Ectodermal cell (in vitro differentiated cells): Measurements from ENCODE around the gene SEMA3E.

Source experiments
- H3K27ac ChIP-seq: 2 replicates; pipeline ENCODE4 v1.7.0; 2013; ENCODE audit warnings: mild to moderate bottlenecking, low read depth, low read length; ENCODE audit not compliant: insufficient read depth, poor library complexity, severe bottlenecking
- H3K27me3 ChIP-seq: 2 replicates; pipeline ENCODE4 v1.7.0; 2013; ENCODE audit warnings: mild to moderate bottlenecking, low read length; ENCODE audit not compliant: insufficient read depth, control insufficient read depth, poor library complexity, severe bottlenecking
- H3K36me3 ChIP-seq: one replicate; pipeline ENCODE4 v1.7.0; 2013; ENCODE audit warnings: low read length; ENCODE audit not compliant: control insufficient read depth, insufficient read depth
- H3K4me1 ChIP-seq: one replicate; pipeline ENCODE4 v1.7.0; 2013; ENCODE audit warnings: low read length; ENCODE audit not compliant: control insufficient read depth, insufficient read depth
- H3K4me3 ChIP-seq: 2 replicates; pipeline ENCODE4 v1.7.0; 2013; ENCODE audit warnings: low read depth, low read length, control low read depth; ENCODE audit not compliant: insufficient read depth
- H3K9me3 ChIP-seq: 2 replicates; pipeline ENCODE4 v1.7.0; 2013; ENCODE audit warnings: mild to moderate bottlenecking, low read length, moderate library complexity; ENCODE audit not compliant: control insufficient read depth
- WGBS, 2 experiments: methylation state at CpG; one replicate each; pipeline ENCODE4 v1.1.7; 2013; ENCODE audit warnings: missing lambda C conversion rate in 2 of 2; 5-methylcytosine and 5-hydroxymethylcytosine counted together

Gene SEMA3E

DNA sequence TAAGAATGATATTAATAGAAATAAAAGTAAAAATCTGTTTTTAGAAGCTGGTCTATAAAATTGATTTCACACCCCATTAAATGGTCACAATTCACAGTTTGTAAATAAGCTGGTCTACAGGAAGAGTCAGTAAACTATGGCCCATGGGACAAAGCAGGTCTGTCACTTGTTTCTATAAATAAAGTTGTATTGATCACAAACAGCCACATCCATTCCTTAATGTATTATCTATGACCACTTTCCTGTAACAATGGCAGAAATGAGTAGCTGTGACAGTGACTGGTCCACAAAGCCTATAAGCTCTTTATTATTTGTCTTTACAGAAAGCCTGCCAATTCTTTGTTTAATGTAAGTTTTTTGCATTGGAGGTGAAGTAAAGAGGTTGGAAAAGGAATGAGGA lies 114.5 kb downstream of the SEMA3E start:
- Histone ChIP-seq H3K4me1 (no peaks in the 10 kb centered on the region), H3K4me3 (no peak overlapping the region), H3K27ac (no peak overlapping the region), H3K27me3 (no peaks in the 10 kb centered on the region), H3K9me3 (no peaks in the 10 kb centered on the region), H3K36me3 (no peaks in the 10 kb centered on the region)

DNA sequence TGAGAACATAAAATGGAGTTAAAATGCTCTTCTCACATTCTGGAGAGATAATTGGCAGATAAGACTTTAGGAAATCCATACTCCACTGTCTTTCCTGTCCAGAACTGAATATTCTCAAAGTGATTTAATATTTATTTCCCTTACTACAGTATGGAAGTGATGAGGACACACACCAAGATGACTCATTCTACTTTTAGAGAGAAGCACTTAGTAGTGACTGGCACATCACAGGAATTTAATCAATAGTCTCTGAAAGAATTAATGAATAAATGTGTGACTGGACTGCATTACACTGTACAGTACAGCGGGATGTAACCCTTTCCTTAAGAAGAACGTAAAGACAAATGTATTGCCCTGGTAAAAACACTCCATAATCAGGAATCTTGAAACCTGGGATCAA lies 116.7 kb downstream of the SEMA3E start:
- Histone ChIP-seq H3K4me3 (no peak overlapping the region), H3K9me3 (no peaks in the 10 kb centered on the region), H3K27ac (no peak overlapping the region), H3K36me3 (no peaks in the 10 kb centered on the region), H3K4me1 (no peaks in the 10 kb centered on the region), H3K27me3 (no peaks in the 10 kb centered on the region)
- 91 to 95% methylated on average over 2 of the region's 2 CpGs for WGBS, 2 experiments

DNA sequence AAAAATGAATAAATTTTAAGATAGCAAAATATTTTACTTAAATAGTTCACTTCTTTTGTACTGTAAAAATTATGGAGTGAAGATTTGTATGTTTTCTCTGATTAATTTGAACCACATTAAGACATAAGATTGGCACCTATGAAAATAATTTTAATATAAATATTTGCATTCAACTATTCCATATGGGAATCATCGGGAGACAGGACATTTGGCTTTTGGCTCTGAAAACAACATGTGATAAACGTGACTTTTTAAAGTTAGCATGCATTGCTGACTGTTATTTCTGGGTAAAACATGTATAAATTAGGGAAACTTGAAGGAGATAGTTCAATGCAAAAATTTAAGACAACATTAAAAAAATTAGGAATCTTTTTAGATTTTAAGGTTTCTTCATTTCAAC lies 117.2 kb downstream of the SEMA3E start:
- Histone ChIP-seq H3K36me3 (no peaks in the 10 kb centered on the region), H3K4me1 (no peaks in the 10 kb centered on the region), H3K27ac (no peak overlapping the region), H3K27me3 (no peaks in the 10 kb centered on the region), H3K4me3 (no peak overlapping the region), H3K9me3 (no peaks in the 10 kb centered on the region)
- WGBS, 2 experiments = 94 to 100% methylated on average over 2 of the region's 2 CpGs

DNA sequence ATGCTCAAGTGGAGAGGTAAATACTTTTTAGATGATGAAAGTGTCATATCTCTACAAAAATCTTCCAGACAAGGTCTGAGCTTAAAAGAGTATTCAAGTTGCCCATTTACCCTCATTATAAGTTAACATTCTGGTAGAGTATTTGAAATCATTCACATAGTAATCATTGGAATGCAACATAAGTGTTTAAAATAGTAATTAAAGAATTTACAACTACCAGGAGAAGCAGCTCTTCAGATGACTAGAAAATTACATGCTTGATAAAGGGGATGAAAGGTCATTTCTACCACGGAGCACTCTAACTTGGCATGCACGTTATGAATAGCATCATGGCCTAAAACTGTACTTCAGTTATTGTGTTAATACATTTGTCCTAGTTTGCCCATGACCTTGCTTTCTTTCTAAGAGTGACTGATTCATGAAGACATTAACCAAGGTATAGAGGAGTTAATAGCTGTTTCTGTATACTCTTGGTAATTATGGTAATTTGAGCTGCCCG lies 120.0 kb downstream of the SEMA3E start:
- Histone ChIP-seq H3K27me3 (no peaks in the 10 kb centered on the region), H3K36me3 (no peaks in the 10 kb centered on the region), H3K27ac (no peak overlapping the region), H3K4me3 (no peak overlapping the region), H3K4me1 (no peaks in the 10 kb centered on the region), H3K9me3 (no peaks in the 10 kb centered on the region)
- 83 to 95% methylated on average over 2 of the region's 3 CpGs for WGBS, 2 experiments

DNA sequence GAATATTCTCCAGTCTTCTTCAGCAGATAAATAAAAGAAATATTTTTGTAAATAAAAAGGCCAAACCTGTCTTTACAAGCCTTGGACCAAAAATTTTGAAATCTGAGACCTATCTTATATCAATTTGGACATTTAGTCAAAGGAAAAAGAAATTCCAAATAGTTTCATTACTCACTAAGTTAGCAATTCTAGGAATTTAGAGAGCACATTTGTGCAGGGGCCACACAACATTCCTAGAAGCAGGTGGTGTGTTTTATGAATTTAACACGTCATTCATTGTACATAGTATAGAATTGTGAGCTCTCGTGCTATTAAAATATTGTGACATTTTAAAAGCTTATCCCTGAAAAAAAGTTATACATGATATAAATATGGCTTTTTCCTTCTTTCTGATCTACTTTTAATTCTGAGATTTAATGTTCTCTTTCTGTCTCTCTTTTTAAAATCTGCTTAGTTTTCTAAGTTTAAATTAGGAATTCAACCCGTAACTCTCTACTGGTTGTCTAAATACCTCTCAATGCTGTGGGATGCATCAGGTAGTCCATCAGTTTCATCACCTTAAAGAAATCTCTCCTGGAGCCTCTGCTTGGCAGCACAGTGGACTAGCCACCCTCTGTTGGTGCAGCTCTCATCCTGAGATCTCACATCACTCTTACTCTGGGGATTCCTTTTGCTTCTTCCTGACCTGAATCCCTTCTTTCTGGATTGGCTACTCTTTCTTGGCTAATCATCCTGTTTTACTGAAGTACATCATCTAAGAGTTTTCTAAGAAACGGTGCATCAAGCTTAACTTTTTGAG lies 124.5 kb downstream of the SEMA3E start:
- H3K4me3 ChIP-seq = no peak overlapping the region
- WGBS, 2 experiments = 94 to 96% methylated on average over 2 to 3 of the region's 4 CpGs
- no peaks in the 10 kb centered on the region for H3K36me3 ChIP-seq
- H3K9me3 ChIP-seq = no peaks in the 10 kb centered on the region
- H3K4me1 ChIP-seq = no peaks in the 10 kb centered on the region
- no peaks in the 10 kb centered on the region for H3K27me3 ChIP-seq
- no peak overlapping the region for H3K27ac ChIP-seq

DNA sequence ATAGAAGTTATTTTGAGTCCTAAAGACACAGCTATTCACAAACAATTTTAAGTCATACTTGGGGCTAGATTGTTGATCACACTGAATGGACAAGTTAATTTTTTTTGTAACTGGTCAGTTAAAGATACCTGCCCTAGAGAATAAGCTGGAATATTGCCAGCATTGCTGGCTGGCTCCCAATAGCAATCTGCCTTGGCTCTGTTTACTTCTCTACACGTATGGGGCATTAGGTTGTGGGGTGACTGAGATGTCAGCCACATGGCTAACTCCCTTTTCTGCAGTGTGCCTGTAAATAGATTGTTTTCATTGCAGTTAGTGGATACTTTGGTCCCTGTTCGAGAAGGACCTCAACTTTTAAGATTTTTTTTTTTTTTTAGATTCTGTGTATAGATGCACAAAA lies 128.2 kb downstream of the SEMA3E start:
- WGBS, 2 experiments = 63 to 75% methylated on average over 2 of the region's 2 CpGs
- Histone ChIP-seq H3K27me3 (no peaks in the 10 kb centered on the region), H3K36me3 (no peaks in the 10 kb centered on the region), H3K27ac (no peak overlapping the region), H3K4me3 (no peak overlapping the region), H3K4me1 (no peaks in the 10 kb centered on the region), H3K9me3 (no peaks in the 10 kb centered on the region)

DNA sequence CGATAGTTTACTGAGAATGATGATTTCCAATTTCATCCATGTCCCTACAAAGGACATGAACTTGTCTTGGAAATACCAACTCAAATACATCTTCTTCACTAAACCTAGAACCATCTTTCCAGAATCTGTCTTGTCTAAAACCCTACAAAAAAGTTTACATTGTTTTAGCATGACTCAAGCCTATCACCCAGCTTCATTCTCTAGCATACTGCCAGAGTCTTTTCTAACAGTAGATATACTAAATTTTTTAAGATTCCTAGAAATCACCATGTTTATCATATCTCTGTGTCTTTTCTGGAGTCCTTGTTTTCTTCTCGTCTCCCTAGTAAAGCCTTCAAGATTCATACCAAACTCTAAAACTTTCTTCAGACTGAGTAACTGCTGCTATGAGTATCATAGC lies 129.7 kb downstream of the SEMA3E start:
- H3K9me3 ChIP-seq = no peaks in the 10 kb centered on the region
- 97% methylated on average over 2 of the region's 2 CpGs for WGBS, 2 experiments
- H3K27ac ChIP-seq = no peak overlapping the region
- no peaks in the 10 kb centered on the region for H3K36me3 ChIP-seq
- no peaks in the 10 kb centered on the region for H3K27me3 ChIP-seq
- no peak overlapping the region for H3K4me3 ChIP-seq
- no peaks in the 10 kb centered on the region for H3K4me1 ChIP-seq

DNA sequence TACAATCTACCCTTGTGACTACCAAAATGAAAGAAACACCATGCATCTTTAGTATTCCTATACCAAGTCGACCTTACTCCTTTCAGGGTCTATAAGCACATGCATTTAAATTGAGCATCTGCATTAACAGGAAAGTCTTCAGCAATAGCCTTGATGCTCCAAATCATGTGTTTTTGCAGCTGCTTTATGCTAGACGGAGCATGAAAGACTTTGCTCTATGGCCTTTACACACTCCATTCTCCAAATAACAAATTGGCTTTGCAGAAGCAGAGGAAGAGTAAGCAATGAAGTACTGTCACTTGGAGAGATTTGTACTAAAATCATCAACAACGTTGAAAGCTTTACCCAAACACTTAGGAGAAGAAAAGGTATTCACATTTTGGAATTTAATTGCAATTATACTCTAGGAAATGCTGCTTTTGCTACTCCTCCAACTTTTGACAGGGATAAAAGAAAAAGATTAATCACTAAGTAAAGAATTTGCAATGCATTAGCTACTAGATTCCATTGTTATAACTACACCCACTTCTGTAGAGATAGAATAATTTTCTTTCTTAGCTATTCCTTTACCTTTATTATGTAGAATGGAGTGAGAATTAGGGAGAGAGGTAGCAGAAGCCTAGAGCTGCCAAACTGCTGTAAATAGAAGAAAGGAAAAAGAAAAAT lies 131.8 kb downstream of the SEMA3E start:
- Histone ChIP-seq H3K9me3 (no peaks in the 10 kb centered on the region), H3K27ac (no peak overlapping the region), H3K4me1 (no peaks in the 10 kb centered on the region), H3K4me3 (no peak overlapping the region), H3K36me3 (no peaks in the 10 kb centered on the region), H3K27me3 (no peaks in the 10 kb centered on the region)
- WGBS, 2 experiments = 69 to 77% methylated on average over 2 to 3 of the region's 3 CpGs

DNA sequence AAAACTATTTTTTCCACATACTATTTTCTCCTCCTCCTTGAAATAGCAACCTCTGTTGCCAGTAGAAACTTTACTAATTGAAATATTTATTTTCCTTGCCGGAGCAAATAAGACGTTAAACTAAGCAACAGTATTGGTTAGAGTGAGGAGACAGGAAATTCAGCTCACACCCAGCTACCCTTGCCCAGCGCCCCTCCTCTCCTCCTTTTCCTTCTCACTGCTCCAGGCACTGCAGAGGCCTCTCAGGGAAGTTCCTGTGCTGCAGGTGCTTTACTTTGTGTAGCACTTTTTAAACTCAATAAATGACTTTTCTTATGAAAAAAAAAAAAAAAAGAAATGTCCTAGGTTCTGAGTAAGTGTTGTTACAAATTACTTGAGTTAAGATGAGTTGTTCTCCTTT lies 134.0 kb downstream of the SEMA3E start:
- no peak overlapping the region for H3K27ac ChIP-seq
- H3K9me3 ChIP-seq = no peaks in the 10 kb centered on the region
- no peak overlapping the region for H3K4me3 ChIP-seq
- no peaks in the 10 kb centered on the region for H3K27me3 ChIP-seq
- H3K36me3 ChIP-seq = no peaks in the 10 kb centered on the region
- H3K4me1 ChIP-seq = no peaks in the 10 kb centered on the region
- 40 to 42% methylated on average over 1 to 3 of the region's 3 CpGs for WGBS, 2 experiments

DNA sequence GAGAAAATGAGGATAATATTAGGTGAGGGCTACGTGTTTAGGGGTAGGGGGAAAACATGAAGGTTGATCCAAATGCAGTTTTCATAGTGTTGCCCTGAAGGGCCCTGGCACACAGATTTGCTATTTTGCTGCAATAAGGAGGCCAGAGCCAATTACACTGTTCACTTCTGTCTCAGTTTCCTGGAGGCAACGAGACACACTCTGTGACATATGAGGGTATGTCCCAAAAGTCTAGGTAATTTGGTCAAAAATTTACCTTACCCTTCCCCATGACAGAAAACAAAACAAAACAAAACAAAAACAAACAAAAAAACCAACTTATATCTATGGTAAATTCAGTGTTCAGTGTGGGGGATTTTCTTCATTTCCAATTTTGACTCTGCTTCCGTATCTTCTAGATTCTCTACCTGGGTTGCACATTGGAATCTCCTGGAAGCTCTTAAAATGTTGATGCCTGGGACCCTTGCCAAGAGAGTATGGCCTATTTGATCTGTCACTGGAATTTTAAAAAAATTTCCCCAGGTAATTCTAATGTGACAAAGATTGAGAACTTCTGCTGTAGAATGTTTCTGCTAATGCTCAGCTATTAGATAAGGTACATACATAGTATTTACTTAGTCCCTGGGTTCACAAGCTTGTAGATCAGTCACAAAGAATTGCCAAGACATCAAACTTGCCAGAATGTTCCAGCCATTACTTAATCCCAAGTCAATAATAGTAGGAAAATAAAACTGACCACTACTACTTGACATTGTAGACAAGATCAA lies 139.5 kb downstream of the SEMA3E start:
- no peaks in the 10 kb centered on the region for H3K4me1 ChIP-seq

More for the DNA sequence above, 139.5 kb downstream of the SEMA3E start:
- no peak overlapping the region for H3K4me3 ChIP-seq
- H3K27ac ChIP-seq = no peak overlapping the region
- no peaks in the 10 kb centered on the region for H3K27me3 ChIP-seq
- H3K36me3 ChIP-seq = no peaks in the 10 kb centered on the region
- WGBS, 2 experiments = 91 to 97% methylated on average over 3 of the region's 3 CpGs
- no peaks in the 10 kb centered on the region for H3K9me3 ChIP-seq
